Measurements from ENCODE around the gene TRABD2A.

GRCh38 chr2:84807063-84807485 lies 73.8 kb downstream of the TRABD2A start:
- TF ChIP-seq POLR2A (IDR thresholded peaks at IDR 0.05) (no peak), CTCF (IDR thresholded peaks at IDR 0.05) (no peak)
